GM19372 (cell line): Measurements from ENCODE around the gene NCAM2.

ENCODE experiments used
- ATAC-seq: cut with Tn5 transposase; IDR thresholded peaks from one replicate; pipeline ENCODE4 v1.9.1; 2021; ENCODE audit warnings: mild to moderate bottlenecking, low read depth, moderate library complexity; ENCODE audit not compliant: unreplicated experiment

NCAM2 gene

DNA sequence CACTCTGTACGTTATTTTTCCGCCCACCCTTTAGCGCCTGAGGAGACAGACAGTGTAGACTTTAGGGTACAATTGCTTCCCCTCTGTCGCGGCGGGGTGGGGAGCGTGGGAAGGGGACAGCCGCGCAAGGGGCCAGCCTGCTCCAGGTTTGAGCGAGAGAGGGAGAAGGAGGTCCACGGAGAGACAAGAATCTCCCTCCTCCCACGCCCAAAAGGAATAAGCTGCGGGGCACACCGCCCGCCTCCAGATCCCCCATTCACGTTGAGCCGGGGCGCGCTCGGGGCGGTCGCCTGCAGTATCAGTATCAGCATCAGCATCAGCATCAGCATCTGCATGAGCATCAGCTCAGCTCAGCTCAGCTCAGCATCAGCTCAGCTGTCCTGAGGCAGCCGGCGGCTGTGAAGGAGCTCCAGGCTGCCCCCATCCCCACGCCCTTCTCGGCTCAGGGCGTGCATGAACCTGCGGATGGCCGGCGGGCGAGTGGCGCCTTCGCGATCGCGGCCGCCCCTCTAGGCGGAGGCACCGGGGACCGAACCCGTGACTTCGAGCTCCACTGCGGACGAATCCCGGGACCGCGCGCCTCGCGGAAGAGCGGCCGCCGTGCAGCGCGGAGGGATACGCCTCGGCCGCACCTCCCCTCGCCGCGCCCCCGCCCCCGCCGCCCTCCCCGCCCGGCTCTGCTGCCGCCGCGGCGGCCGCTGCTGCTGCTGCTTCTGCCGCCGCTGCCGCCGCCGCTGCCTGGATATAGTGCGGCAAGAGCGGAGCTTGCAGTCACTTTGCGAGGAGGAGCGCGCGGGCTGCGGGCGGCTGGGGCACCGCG is at the start of gene NCAM2:
NCAM2 (plus strand) TSS at position 774 of the 820 bp plus-strand sequence.
- peak; percentile 61 for ATAC-seq

DNA sequence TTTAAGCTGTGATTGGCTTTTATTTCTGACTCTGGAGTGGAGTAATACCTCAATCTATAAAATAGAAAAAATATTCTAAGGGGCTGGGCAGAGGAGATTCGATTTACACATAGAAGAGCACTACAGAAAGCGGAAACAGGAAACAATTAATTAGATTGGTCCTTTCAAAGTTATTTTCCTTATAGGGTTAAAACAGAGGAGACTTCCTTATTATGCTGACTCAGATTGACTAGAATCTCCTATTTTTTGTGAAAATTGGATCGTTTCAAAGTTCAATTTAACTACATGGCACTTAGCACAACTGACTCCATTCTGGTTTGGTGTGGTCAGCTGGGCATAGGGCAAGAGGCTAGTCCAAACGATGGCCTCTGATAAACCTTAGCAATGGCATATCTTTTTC is 48.3 kb upstream of the NCAM2 start:
- no peak for ATAC-seq

DNA sequence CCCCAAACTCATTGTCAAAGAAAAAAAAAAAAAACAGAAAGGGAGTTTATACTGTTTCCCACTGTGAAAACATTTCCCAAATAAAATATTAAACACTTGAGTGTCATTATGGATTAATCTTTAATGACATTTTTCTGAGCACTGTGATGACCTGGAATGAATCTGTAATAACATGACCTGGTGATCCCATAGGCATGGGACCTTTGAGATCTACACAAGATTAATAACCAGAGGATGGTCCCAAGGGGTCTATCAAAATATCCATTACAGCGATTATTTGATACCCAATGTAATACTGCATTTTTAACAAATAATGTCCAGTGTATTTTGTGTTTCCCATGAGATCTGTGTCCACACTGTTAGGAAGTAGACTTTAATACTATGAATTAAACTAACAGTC is 32.4 kb upstream of the NCAM2 start:
- ATAC-seq: no peak

DNA sequence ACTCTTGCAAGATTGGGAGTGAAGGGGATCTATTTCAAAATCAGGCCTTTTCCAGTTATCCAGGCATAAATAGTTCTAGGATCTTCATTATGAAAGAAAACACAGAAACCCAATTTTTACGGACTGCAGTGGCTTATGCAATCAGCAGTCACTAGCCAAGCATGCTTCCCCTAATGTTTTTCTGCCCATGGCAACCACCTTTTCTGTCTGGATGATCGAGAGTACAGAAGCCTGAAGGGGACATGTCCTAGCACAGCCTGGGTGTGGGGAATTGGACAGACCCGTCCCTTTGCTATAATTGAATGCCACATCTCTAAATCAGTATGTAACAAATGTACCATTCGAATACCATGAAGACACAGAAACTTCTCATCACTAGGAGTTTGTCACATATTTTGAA is 29.8 kb upstream of the NCAM2 start:
- ATAC-seq: no peak

DNA sequence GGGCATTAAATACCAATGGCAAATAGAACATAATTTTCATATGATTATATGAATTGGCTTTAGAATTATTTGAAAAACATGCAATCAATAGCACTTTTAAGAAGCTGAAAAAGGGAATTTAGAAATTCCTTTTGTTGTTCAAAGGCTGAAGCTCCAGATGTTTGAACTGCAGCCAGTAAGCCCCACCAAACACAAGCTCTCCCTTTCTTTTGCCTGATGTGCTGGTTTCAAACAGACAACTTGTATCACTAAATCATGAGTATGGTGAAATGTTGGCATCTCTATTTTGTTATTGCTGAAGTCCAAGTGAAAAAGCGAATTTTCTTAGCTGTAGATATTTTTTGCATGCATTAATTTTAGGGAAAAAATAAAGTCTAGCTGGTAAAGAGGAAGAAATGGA is 27.5 kb upstream of the NCAM2 start:
- no peak for ATAC-seq

DNA sequence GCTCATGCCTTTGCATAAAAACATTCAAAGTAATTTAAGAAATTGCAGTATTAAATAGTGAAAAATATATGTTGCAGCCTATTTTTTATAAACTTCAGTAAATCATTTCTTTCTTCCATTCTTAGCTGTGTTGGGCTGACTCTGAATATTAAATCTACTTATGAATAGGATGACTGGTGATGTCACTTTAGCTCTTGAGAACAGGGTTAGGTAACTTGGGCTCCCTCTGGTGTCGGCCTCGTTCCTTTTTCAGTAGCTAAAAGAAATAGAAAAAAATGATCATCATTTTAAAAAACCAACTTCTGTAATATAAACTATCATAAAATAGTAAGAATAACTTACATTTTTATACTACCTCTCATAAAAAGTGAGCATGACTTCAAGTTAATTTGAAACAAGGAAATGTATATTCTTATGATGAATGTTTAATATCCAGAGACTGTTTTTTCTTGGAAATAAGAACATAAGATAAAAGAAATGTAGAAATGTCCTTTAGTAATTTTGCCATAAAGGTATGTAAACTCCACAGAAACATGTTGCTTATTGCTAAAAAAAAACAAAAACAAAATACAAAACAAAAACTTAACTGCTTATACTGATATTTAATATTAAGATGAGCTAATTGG is 26.8 kb upstream of the NCAM2 start:
- ATAC-seq: no peak

DNA sequence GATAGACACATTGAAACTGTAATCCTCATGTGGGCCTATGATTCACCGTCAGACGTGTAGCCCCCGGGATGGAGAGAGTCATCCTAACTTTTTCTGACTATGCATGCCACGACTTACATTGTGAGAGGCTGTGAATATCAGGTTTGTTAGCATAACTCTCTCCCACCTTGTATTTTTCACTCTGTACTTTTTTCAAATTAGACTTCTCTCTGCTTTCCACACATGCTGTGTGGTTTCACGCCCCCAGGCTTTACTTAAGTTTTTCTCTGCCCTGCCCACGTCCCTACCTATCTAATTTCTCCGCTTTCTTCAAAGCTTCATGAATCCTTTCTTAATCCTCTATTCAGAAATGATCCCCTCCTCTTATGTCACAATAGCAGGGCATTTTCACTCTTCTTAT is 3.4 kb upstream of the NCAM2 start:
- no peak for ATAC-seq

DNA sequence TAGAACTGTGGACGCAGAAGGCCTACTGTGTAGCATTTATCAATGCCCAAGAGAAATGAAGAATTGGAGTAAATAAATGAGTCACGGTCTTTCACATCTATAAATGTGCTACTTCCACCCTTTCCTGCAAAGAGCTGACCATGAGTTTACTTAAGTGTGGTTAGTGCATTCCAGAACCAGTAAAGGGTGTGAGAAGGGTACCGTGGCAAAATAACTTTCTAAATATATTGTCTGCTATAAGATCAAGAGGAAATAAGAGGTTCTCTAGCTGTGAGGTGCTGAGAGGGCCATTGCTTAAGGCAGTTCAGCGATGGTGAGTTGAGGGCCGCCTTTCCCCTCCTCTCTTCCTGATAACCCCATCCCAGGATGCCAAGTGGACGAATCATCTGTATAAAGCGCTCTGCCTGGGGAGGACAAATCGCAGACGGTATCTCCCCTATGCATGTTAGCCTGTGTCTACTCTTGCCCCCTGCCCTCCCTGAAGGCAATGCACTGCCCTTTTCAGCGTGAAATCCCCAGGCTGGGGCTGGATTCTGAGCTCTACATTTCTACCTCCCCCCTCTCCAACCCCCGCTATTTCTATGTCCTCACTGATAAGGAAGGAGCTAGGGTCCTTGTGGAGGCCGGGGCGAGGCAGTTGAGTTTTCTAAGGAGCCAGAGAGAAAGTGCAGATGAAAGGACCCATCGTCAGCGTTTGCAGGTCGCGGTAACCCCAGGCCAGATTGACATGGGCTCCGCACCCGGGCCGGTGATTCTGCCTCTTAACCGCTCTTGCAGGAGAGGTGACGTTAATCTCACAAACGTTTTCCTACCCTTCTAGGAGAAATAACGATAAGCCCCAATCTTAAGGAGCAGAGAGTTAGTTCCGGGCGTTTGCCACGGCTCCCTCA is 1.5 kb upstream of the NCAM2 start:
- ATAC-seq: no peak

DNA sequence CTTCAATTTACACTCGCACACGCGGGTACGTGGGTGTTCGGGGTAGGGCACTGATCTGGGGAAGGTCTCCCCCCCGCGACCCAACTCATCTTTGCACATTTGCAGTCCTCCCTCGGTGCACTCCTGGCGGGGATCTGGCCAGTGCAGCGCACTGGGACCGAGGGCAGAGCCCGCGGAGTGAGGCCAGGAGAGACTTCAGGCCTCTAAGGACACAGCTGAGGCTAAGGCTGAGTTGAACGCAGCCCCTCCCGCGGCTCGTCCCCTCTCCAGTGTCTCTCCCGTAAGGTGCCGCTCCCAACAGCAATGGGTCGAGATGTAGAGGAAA is 936 bp upstream of the NCAM2 start:
- ATAC-seq: no peak

DNA sequence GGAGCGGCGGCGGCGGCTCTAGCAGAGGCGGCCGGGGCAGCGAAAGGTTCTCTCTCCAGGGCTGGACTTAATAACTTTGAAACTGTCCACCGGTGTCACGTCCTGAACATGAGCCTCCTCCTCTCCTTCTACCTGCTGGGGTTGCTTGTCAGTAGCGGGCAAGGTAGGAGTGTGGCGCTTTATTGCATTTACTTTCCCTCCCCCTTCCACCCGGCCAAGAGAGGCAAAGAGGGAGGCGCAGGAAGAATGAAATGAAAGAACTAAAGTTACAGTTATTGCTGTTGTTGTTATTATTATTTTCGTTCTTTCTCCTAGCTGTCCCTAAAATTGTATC is 214 bp downstream of the NCAM2 start:
- peak; percentile 34 for ATAC-seq

DNA sequence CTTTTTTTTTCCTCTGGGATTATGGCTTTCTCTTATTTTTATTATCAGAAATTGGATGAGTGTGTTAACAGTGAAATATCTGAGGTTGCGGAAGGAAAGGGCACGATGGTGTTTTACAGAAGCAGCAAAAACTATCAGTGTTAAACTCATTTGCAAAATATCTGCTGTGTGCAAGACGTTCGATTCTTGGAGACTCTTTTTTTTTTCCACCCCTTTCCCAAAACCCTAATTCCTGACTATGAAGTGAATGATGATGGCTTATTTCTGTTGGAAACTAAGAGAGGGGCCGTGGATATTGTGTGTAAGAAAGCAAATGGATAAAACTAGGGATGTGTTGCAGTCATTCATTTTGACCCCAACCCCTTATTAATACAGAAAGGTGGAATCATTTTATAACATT is 677 bp downstream of the NCAM2 start:
- no peak for ATAC-seq

DNA sequence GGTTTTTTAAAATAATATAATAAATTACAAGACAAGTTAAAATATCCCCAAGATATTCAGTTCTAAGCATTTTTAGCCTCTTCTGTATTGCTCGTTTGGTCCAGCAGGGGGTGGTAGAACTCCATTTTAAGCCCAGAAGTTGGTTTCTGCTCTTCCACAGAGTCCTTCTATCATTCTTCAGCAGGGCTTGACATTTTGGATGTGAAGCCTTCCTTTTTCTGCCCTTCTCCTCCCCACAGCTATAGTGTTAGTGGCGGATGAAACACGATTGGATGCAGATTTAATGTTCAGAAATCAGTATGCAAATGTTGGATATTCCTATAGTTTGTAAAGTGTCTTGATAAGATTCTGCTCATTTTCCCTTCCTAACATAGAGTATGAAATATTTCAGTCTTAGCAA is 1.4 kb downstream of the NCAM2 start:
- no peak for ATAC-seq

DNA sequence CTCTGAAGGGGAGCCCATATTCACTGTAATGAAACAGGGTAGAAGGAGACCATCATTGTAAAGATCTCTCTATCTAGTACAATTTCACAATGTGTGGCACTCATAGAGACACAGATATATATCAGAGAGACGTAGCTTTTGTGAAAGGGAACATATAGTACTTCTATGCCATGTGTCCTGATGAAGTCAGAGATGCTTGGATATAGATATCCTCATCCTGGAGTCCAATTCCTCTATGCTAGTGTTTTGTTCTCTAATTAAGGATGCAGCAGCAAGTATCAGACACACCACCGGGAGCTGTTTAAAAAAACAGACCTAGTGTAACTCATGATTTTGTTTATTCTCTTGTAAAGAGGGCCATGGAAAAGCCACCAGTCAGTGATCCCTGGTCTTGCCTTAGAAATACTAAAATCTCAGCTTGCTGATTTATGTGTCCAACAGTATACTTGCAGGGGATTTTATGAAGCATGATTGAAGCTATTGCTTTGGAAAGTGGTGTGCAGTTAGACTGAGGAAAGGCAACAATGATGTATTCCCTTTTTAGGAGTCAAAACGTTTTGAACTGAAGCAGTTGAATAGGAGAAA is 2.5 kb downstream of the NCAM2 start:
- no peak for ATAC-seq

DNA sequence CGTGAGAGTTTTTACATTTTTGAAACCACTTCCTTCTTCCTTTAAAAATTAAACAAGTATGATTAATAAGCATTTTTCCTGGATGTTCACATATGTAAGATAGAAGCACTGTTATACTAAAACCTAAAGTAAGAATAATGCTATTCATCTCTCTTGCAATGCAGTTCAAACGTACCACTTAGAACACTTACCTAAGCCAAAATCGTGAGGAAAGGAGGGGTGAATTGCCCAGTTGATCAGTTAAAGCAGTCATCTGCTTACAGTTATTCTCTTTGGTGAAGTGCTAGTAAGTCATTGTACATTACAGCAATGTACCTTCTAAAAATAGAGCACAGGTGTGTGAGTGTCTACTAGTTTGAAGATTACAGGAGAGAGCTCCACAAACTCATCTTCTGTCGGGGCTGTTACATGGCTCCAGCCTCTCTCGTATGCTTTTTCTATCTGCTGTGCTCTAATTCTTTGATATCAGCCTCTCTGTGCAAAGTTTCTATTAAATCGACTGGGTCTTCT is 3.4 kb downstream of the NCAM2 start:
- no peak for ATAC-seq

DNA sequence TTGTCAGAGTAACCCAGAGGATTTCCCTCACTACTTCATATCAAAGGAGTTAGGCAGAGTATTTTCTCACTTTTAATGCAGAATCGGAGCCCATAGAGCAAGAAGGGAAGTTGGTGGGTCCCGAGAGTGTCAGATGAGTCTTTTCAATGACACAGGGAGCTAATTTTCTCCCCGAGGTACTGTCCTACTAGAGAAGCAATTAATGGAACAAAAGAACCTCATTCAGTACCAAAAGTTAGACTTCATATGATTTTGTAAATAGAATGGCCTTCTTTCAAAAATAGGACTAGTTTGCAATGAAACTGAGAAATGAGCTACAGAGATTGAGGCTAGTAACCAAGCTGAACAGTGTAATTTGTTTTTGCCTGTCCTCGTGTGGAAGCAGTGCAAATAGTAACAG is 3.9 kb downstream of the NCAM2 start:
- ATAC-seq: no peak

DNA sequence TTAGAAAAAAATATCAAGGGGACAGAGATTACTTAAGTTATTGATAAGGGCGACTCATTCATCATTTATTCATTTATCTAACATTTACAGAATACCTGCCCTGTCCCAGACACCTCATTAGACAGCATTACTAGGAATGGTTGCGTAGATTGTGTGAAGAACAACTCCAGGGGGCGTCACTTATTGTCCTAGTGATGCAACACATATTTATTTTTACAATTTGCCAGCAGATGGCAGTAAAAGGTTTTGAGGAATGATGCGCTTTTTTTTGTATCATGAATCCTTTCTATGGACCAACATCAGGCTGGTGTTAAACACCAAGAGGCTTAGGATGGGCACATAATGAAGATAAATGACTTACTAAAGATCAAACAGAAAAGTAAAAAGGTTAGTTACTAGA is 5.5 kb downstream of the NCAM2 start:
- no peak for ATAC-seq

DNA sequence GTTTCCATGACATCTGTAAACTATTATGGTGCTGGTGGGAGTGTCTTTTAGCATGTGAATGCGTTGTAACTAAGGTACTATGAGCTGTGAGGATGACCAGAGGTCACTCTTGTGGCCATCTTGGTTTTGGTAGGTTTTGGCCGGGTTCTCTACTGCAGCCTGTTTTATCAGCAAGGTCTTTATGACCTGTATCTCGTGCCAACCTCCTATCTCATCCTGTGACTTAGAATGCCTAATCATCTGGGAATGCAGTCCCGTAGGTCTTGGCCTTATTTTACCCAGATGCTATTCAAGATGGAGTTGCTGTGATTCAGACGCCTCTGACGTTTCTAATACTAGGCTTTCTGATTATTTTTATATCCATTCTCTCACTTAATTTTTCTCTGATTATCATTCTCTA is 9.4 kb downstream of the NCAM2 start:
- no peak for ATAC-seq

DNA sequence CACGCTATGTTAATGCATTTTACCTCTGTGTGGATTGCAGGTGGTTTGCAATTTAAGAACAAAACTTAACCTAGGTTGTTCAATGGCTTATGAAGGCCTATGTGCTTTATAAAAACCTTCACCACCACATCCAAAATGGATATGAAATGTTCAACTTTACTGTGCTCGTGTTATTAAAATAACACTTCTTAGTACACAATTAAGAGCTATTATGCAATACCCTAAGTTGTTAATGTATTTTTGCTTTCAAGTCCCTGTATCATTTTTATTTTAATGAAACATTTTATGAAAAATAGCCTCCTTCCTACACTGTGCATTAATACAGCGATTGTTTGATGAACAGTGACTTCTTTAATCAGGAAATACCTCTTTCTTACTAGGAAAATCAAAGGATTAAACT is 12.0 kb downstream of the NCAM2 start:
- no peak for ATAC-seq

DNA sequence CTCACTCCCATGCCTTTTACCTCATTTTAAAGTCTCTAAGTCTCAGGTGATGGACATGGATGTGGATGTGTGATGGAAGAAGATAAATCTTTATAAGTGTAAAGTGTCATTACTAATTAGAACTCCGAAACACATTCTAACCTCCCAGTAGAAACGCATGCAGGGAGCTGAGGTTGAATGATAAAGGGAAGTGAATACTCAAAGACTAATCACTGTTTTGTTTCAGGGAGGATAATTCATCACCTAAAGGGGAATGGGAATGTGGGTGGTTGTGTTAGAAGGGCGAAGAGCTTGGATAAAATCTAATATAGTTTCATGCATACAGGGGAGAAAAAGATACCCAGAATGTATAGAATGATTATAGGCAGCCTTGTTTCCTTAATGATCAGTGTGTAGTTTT is 12.5 kb downstream of the NCAM2 start:
- ATAC-seq: no peak

DNA sequence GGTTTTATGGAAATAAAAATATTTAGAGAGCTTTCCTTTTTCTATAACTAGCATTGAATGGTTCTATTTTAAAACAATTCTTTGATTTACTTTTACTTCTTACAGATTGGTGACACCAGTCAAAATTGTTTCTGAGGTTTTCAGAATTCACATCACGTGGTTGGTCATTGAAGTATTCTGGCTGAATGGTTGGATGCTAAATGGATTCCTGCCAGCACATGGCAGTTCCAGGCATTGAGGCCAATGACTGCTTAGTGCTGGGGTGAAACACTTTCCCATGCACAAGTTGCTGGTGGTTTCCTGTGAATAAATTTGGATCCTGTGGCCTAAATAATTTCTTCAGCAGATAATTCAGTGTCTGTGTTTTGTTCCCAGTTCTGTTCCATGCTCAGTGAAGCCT is 20.6 kb downstream of the NCAM2 start:
- no peak for ATAC-seq

DNA sequence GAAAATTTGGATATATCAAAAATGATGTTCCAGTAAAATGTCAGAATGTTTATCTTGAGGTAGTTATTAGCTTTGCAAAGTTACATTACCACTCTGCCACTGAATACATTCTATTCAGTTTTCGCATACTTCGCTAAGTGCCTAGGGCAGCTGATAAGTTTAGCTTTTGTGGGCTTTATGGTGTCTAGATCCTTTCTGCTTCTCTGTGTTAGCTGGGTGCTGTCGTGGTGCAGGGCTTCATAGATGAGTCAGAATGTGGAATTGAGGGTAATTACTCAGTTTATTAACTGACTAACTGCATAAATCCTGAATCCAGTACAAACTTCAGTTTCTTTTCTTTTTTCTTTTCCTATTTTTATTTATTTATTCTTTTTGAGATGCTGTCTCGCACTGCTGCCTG is 21.5 kb downstream of the NCAM2 start:
- no peak for ATAC-seq
